Mesothelial cell of epicardium (in vitro differentiated cells): ENCODE data around the gene CCDC71L. TPM values are rescaled to one million over a fixed set of nuclear protein-coding genes. Genes with fewer than 3 reads are reported as not detected.

Source experiments
- DNase-seq, 2 experiments: peaks; one replicate each; pipeline ENCODE4 v3.0.0; 2021; ENCODE audit warnings: low spot score in 2 of 2; ENCODE audit not compliant: unreplicated experiment in 2 of 2
- H3K27ac Mint-ChIP-seq: 2 replicates; pipeline ENCODE4 v1.8.0; 2021; ENCODE audit warnings: mixed read lengths
- H3K27me3 Mint-ChIP-seq: 2 replicates; pipeline ENCODE4 v1.8.0; 2021; ENCODE audit warnings: low read depth, mixed read lengths
- H3K36me3 Mint-ChIP-seq: 2 replicates; pipeline ENCODE4 v1.8.0; 2021; ENCODE audit warnings: mixed read lengths
- H3K4me1 Mint-ChIP-seq: 2 replicates; pipeline ENCODE4 v1.8.0; 2021; ENCODE audit warnings: mixed read lengths
- H3K4me3 Mint-ChIP-seq: 2 replicates; pipeline ENCODE4 v1.8.0; 2021; ENCODE audit warnings: mild to moderate bottlenecking, moderate library complexity, mixed read lengths
- H3K9me3 Mint-ChIP-seq: 2 replicates; pipeline ENCODE4 v1.8.0; 2021; ENCODE audit warnings: mixed read lengths
- total RNA-seq: library from RNA; stranded (reverse); gene quantifications from 3 replicates; pipeline ENCODE4 v1.2.1, GENCODE V29; 2021
- TF ChIP-seq, protein P1 (sequence below): fragments of 200-600 bp; sonication (generic); IDR thresholded peaks from one replicate; pipeline ENCODE4 v1.5.0; 2021; ENCODE audit warnings: antibody characterized with exemption; ENCODE audit not compliant: unreplicated experiment

The CCDC71L gene
- total RNA-seq, 1 donor from 2014 or later = 22.5 TPM

DNA sequence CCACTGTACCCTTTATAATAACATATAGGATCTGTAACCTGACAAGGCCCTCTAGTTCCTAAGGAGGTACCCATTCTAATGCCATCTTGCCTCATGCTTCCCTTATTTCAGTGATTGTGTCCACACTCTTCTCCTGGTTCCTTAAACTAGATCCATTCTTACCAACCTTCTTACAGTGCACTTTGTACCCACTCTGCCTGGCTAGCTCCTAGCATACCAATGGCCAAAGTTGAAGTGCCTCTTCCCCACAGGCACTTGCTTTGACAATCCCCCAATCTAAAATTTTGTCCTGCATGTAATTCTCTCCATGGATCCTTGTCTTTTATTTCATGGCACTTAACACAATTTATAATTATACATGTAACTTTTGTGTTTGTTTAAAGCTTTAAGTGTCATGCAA lies 40.9 kb downstream of the CCDC71L start:
- H3K27me3 Mint-ChIP-seq = no peaks in the 10 kb centered on the region

DNA sequence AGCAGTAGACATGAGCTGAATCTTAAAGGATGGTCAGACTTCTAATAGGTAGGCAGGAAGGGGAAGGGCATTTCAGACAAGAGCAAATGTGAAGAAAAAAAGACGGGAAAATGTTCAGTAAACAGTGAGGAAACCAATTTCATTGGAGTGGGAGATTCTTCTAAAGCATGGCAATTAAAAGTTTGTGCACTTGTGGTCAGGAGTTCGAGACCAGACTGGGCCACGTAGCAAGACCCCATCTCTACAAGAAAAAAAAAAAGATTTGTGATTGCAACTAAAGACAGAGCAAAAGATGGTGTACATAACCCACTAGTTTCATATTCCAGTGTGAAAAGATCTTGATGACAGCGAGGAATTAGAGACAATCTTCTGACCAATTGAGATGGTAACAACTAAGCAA lies 41.7 kb downstream of the CCDC71L start:
- Mint-ChIP-seq H3K27ac (peak overlapping the region; percentile 49), H3K4me3 (no peak overlapping the region), H3K4me1 (peaks cover 37% of the 10 kb centered on the region), H3K9me3 (peaks cover 34% of the 10 kb centered on the region), H3K36me3 (peaks cover 8% of the 10 kb centered on the region), H3K27me3 (no peaks in the 10 kb centered on the region)
- TF ChIP-seq, protein P1, sequence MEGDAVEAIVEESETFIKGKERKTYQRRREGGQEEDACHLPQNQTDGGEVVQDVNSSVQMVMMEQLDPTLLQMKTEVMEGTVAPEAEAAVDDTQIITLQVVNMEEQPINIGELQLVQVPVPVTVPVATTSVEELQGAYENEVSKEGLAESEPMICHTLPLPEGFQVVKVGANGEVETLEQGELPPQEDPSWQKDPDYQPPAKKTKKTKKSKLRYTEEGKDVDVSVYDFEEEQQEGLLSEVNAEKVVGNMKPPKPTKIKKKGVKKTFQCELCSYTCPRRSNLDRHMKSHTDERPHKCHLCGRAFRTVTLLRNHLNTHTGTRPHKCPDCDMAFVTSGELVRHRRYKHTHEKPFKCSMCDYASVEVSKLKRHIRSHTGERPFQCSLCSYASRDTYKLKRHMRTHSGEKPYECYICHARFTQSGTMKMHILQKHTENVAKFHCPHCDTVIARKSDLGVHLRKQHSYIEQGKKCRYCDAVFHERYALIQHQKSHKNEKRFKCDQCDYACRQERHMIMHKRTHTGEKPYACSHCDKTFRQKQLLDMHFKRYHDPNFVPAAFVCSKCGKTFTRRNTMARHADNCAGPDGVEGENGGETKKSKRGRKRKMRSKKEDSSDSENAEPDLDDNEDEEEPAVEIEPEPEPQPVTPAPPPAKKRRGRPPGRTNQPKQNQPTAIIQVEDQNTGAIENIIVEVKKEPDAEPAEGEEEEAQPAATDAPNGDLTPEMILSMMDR = no peak
- no peak for DNase-seq

More for the DNA sequence above, 40.9 kb downstream of the CCDC71L start:
- Mint-ChIP-seq H3K9me3 (peaks cover 34% of the 10 kb centered on the region), H3K36me3 (peaks cover 8% of the 10 kb centered on the region), H3K27ac (no peak overlapping the region), H3K4me1 (peaks cover 32% of the 10 kb centered on the region), H3K4me3 (no peak overlapping the region)
- no peak for DNase-seq
- TF ChIP-seq, protein P1 = no peak

DNA sequence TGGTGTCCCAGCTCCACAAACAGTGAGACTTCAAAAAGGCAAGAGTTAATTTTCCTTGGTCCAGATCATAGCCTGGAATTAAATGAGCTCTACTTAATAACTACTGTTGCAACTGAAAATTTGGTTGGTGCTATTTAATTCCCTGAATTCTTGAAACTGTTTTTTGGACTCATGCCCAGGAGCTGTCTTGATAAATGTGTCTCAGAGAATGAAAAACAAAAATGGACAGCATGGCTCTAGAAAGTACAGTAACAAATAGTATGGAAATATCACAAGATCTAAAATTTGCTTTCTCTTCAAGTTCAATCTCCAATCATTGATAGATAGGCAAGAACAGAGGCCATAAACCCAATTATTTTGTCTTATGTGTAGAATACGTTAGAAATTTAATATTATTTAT lies 42.5 kb downstream of the CCDC71L start:
- DNase-seq = no peak
- peak overlapping the region; percentile 83 for H3K27ac Mint-ChIP-seq
- no peaks in the 10 kb centered on the region for H3K27me3 Mint-ChIP-seq

DNA sequence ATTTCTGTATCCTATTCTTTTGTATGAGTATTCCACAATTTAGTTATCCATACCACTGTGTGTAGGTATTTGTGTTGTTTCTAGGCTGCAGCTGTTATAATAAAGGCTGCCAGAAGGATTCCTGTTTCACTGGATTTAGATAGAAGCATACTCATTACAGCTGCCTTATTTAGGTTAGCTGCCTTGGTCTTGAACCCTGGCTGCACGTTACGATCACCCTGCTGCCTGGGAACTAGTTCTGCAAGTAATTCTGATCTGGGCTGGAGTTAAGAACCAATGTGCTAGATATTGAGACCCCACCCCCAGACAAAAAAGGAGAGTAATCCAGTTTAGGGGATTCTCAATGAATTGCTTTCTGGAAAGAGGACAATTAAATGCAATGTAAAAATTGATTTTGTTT lies 43.1 kb downstream of the CCDC71L start:
- H3K9me3 Mint-ChIP-seq = peaks cover 30% of the 10 kb centered on the region
- H3K27ac Mint-ChIP-seq = peak overlapping the region; percentile 83
- TF ChIP-seq, protein P1 = no peak
- no peak for DNase-seq
- H3K4me1 Mint-ChIP-seq = peaks cover 44% of the 10 kb centered on the region
- H3K27me3 Mint-ChIP-seq = no peaks in the 10 kb centered on the region
- peaks cover 8% of the 10 kb centered on the region for H3K36me3 Mint-ChIP-seq
- no peak overlapping the region for H3K4me3 Mint-ChIP-seq

More for the DNA sequence above, 42.5 kb downstream of the CCDC71L start:
- H3K4me3 Mint-ChIP-seq = no peak overlapping the region
- peaks cover 34% of the 10 kb centered on the region for H3K9me3 Mint-ChIP-seq
- peaks cover 43% of the 10 kb centered on the region for H3K4me1 Mint-ChIP-seq
- H3K36me3 Mint-ChIP-seq = peaks cover 8% of the 10 kb centered on the region
- TF ChIP-seq, protein P1 = no peak

- Mint-ChIP-seq H3K4me1 (peaks cover 44% of the 10 kb centered on the region), H3K36me3 (peaks cover 6% of the 10 kb centered on the region), H3K27ac (no peak overlapping the region), H3K9me3 (peaks cover 32% of the 10 kb centered on the region), H3K27me3 (no peaks in the 10 kb centered on the region), H3K4me3 (no peak overlapping the region)
- TF ChIP-seq, protein P1 = no peak
- DNase-seq = no peak
These were observed 44.3 kb downstream of the CCDC71L start for GRCh38 chr7:106616708-106617051.
